H9 (cell line): ENCODE data around the gene ST6GALNAC6. TPM values are rescaled to one million over a fixed set of nuclear protein-coding genes. Genes with fewer than 3 reads are reported as not detected.

Experiments
- DNase-seq: peaks from one replicate; pipeline ENCODE4 v3.0.0-alpha.2; 2017
- H2AFZ ChIP-seq: one replicate; pipeline ENCODE4 v1.6.1; 2013; ENCODE audit warnings: mild to moderate bottlenecking, low read length, control low read depth, moderate library complexity
- H2AK5ac ChIP-seq: 2 replicates; pipeline ENCODE4 v1.6.1; 2013; ENCODE audit warnings: low read length, control low read depth, mixed read lengths; ENCODE audit not compliant: insufficient read length
- H2BK120ac ChIP-seq: one replicate; pipeline ENCODE4 v1.6.1; 2013; ENCODE audit warnings: low read depth, mild to moderate bottlenecking, low read length, control low read depth, inconsistent platforms; ENCODE audit not compliant: poor library complexity, severe bottlenecking
- H2BK12ac ChIP-seq: 2 replicates; pipeline ENCODE4 v1.6.1; 2013; ENCODE audit warnings: low read length, control low read depth, mixed read lengths, low read depth; ENCODE audit not compliant: insufficient read length
- H2BK15ac ChIP-seq: 2 replicates; pipeline ENCODE4 v1.6.1; 2013; ENCODE audit warnings: low read depth, low read length, control low read depth
- H2BK20ac ChIP-seq: one replicate; pipeline ENCODE4 v1.6.1; 2013; ENCODE audit warnings: low read depth, mild to moderate bottlenecking, low read length, control low read depth, inconsistent platforms; ENCODE audit not compliant: poor library complexity, severe bottlenecking
- H2BK5ac ChIP-seq: 2 replicates; pipeline ENCODE4 v1.6.1; 2013; ENCODE audit warnings: low read length, control low read depth, mixed read lengths; ENCODE audit not compliant: insufficient read length
- H3K14ac ChIP-seq: 2 replicates; pipeline ENCODE4 v1.6.1; 2013; ENCODE audit warnings: low read length, control low read depth; ENCODE audit not compliant: insufficient read depth
- H3K18ac ChIP-seq: 2 replicates; pipeline ENCODE4 v1.6.1; 2013; ENCODE audit warnings: low read depth, mild to moderate bottlenecking, mixed read lengths, low read length, control low read depth; ENCODE audit not compliant: insufficient read length
- H3K23ac ChIP-seq: 2 replicates; pipeline ENCODE4 v1.6.1; 2013; ENCODE audit warnings: low read length, control low read depth, mixed read lengths, low read depth; ENCODE audit not compliant: insufficient read length
- H3K23me2 ChIP-seq: 2 replicates; pipeline ENCODE4 v1.6.1; 2013; ENCODE audit warnings: low read depth, mild to moderate bottlenecking, mixed read lengths, low read length, control low read depth; ENCODE audit not compliant: insufficient read length, poor library complexity, severe bottlenecking
- H3K27ac ChIP-seq: 2 replicates; pipeline ENCODE4 v1.5.1; 2013; ENCODE audit warnings: low read length, control low read depth, mixed read lengths, low read depth; ENCODE audit not compliant: insufficient read length
- H3K27me3 ChIP-seq: 2 replicates; pipeline ENCODE4 v1.6.1; 2013; ENCODE audit warnings: low read length, control low read depth, inconsistent platforms; ENCODE audit not compliant: insufficient read depth
- H3K4ac ChIP-seq: 2 replicates; pipeline ENCODE4 v1.6.1; 2013; ENCODE audit warnings: low read depth, mild to moderate bottlenecking, control low read depth, inconsistent platforms, low read length, moderate library complexity
- H3K4me1 ChIP-seq: 2 replicates; pipeline ENCODE4 v1.6.1; 2013; ENCODE audit warnings: low read length, control low read depth, inconsistent platforms; ENCODE audit not compliant: insufficient read depth
- H3K4me2 ChIP-seq: 2 replicates; pipeline ENCODE4 v1.6.1; 2013; ENCODE audit warnings: low read length, control low read depth, mixed read lengths; ENCODE audit not compliant: insufficient read length, insufficient read depth
- H3K56ac ChIP-seq: 2 replicates; pipeline ENCODE4 v1.6.1; 2013; ENCODE audit warnings: low read depth, mild to moderate bottlenecking, mixed read lengths, low read length, control low read depth; ENCODE audit not compliant: insufficient read length
- H3K79me1 ChIP-seq: 2 replicates; pipeline ENCODE4 v1.6.1; 2013; ENCODE audit warnings: low read depth, mild to moderate bottlenecking, moderate library complexity, low read length, control low read depth, inconsistent platforms; ENCODE audit not compliant: insufficient read depth, poor library complexity, severe bottlenecking
- H3K79me2 ChIP-seq: 2 replicates; pipeline ENCODE4 v1.6.1; 2013; ENCODE audit warnings: low read length, control low read depth, inconsistent platforms; ENCODE audit not compliant: insufficient read depth
- H3K9ac ChIP-seq: 2 replicates; pipeline ENCODE4 v1.6.1; 2013; ENCODE audit warnings: low read length, control low read depth, mixed read lengths; ENCODE audit not compliant: insufficient read length; ENCODE audit errors: extremely low read depth
- H3K9me3 ChIP-seq: one replicate; pipeline ENCODE4 v1.6.1; 2013; ENCODE audit warnings: low read depth, low read length, inconsistent platforms; ENCODE audit not compliant: control insufficient read depth
- H3T11ph ChIP-seq: one replicate; pipeline ENCODE4 v1.6.1; 2013; ENCODE audit warnings: mild to moderate bottlenecking, low read length, control low read depth, inconsistent platforms
- H4K20me1 ChIP-seq: one replicate; pipeline ENCODE4 v1.6.1; 2013; ENCODE audit not compliant: control insufficient read depth, insufficient read length, insufficient read depth
- H4K5ac ChIP-seq: 2 replicates; pipeline ENCODE4 v1.6.1; 2013; ENCODE audit warnings: low read depth, mild to moderate bottlenecking, mixed read lengths, low read length, control low read depth; ENCODE audit not compliant: insufficient read length
- H4K8ac ChIP-seq: replicated peaks from 2 replicates; pipeline ENCODE4 v1.6.1; 2013; ENCODE audit warnings: low read length, control low read depth, mixed read lengths, low read depth; ENCODE audit not compliant: insufficient read length
- H4K91ac ChIP-seq: 2 replicates; pipeline ENCODE4 v1.6.1; 2013; ENCODE audit warnings: low read depth, mild to moderate bottlenecking, moderate library complexity, mixed read lengths, low read length, control low read depth; ENCODE audit not compliant: insufficient read length
- H3K27ac Mint-ChIP-seq, 3 experiments: 2 replicates in 2 of 3; 3 replicates in 1 of 3; pipeline ENCODE4 v1.8.0; 2020 to 2021; ENCODE audit warnings: mixed read lengths in 3 of 3, mild to moderate bottlenecking in 1 of 3, moderate library complexity in 1 of 3
- H3K27me3 Mint-ChIP-seq: 2 replicates; pipeline ENCODE4 v1.8.0; 2021; ENCODE audit warnings: low read depth, mild to moderate bottlenecking, moderate library complexity, mixed read lengths
- H3K36me3 Mint-ChIP-seq, 3 experiments: 2 replicates in 2 of 3; 3 replicates in 1 of 3; pipeline ENCODE4 v1.8.0; 2020 to 2021; ENCODE audit warnings: low read depth in 3 of 3, mixed read lengths in 3 of 3; ENCODE audit not compliant: insufficient read depth in 1 of 3
- H3K4me1 Mint-ChIP-seq, 2 experiments: 2 replicates each; pipeline ENCODE4 v1.8.0; 2020; ENCODE audit warnings: mixed read lengths in 2 of 2
- H3K4me3 Mint-ChIP-seq, 2 experiments: 2 replicates in 1 of 2; 3 replicates in 1 of 2; pipeline ENCODE4 v1.8.0; 2020 to 2021; ENCODE audit warnings: mild to moderate bottlenecking in 2 of 2, mixed read lengths in 2 of 2, moderate library complexity in 1 of 2
- H3K9me3 Mint-ChIP-seq, 2 experiments: 2 replicates in 1 of 2; 3 replicates in 1 of 2; pipeline ENCODE4 v1.8.0; 2020; ENCODE audit warnings: mild to moderate bottlenecking in 2 of 2, mixed read lengths in 2 of 2, moderate library complexity in 1 of 2
- CTCF ChIP-seq: fragments of 200-600 bp; sonication (generic); conservative IDR thresholded peaks from 3 replicates; pipeline ENCODE4 v1.8.0; 2021; ENCODE audit warnings: antibody characterized with exemption, mild to moderate bottlenecking
- WGBS: extraction: QIAGEN DNeasy Blood & Tissue Kit; methylation state at CpG from one replicate; pipeline ENCODE4 v1.1.7; 2013; ENCODE audit warnings: missing lambda C conversion rate, low lambda C conversion rate, mixed read lengths; ENCODE audit not compliant: insufficient read length; ENCODE audit errors: extremely low coverage; 5-methylcytosine and 5-hydroxymethylcytosine counted together
- total RNA-seq: library from RNA; stranded (reverse); gene quantifications from 2 replicates; pipeline ENCODE4 v1.2.1, GENCODE V29; 2021

ST6GALNAC6 gene
- total RNA-seq, 1 experiment from 2014 or later: 29.8 TPM

- Histone ChIP-seq H3K27me3 (no peaks in the 10 kb centered on the region), H3K14ac (no peak overlapping the region; the same call in 1 of the 2 replicates), H3T11ph (no peak overlapping the region), H2BK120ac (no peak overlapping the region), H3K23me2 (peaks cover 12% of the 10 kb centered on the region), H2AK5ac (no peak overlapping the region), H2BK5ac (no peak overlapping the region), H4K91ac (no peak overlapping the region), H2BK15ac (no peak overlapping the region), H3K79me1 (no peaks in the 10 kb centered on the region), H4K5ac (no peak overlapping the region), H3K4me1 (no peaks in the 10 kb centered on the region), H2AFZ (no peak overlapping the region), H3K56ac (no peak overlapping the region), H2BK20ac (no peak overlapping the region), H4K20me1 (no peaks in the 10 kb centered on the region), H4K8ac (no peak overlapping the region), H3K4me2 (no peak overlapping the region), H3K79me2 (no peaks in the 10 kb centered on the region), H3K23ac (no peak overlapping the region), H3K4ac (no peak overlapping the region), H2BK12ac (no peak overlapping the region), H3K18ac (no peak overlapping the region), H3K9me3 (no peaks in the 10 kb centered on the region), H3K27ac (no peak overlapping the region), H3K9ac (no peak overlapping the region)
- Mint-ChIP-seq H3K27me3 (no peaks in the 10 kb centered on the region), H3K9me3 (no peaks in the 10 kb centered on the region), H3K4me1 (peaks cover 2 to 15% of the 10 kb centered on the region in 2 experiments; a peak in 3 of 4 replicates), H3K4me3 (no peak overlapping the region), H3K36me3 (peaks cover 0 to 6% (median 0%) of the 10 kb centered on the region in 3 experiments; a peak in 3 of 7 replicates), H3K27ac (no peak overlapping the region; a peak in 1 of 7 replicates)
- TF ChIP-seq CTCF: no peak
- DNase-seq: no peak
- no CpG with 5 or more reads among the region's 19 CpGs for WGBS
Measured at GRCh38 chr9:127874301-127875221, 24.8 kb downstream of the ST6GALNAC6 start.
